GM21529 (cell line): ENCODE results near the gene CLIC3.

Experiments
- ATAC-seq: cut with Tn5 transposase; IDR thresholded peaks from one replicate; pipeline ENCODE4 v1.9.1; 2021; ENCODE audit not compliant: unreplicated experiment

Gene CLIC3

GRCh38 chr9:136954270-136955083 is 41.9 kb downstream of the CLIC3 start:
- no peak for ATAC-seq

- ATAC-seq, result no peak
Observed at GRCh38 chr9:136953771-136954269, 42.5 kb downstream of the CLIC3 start.

GRCh38 chr9:136952876-136953770 is 43.2 kb downstream of the CLIC3 start:
- ATAC-seq, result no peak

DNA sequence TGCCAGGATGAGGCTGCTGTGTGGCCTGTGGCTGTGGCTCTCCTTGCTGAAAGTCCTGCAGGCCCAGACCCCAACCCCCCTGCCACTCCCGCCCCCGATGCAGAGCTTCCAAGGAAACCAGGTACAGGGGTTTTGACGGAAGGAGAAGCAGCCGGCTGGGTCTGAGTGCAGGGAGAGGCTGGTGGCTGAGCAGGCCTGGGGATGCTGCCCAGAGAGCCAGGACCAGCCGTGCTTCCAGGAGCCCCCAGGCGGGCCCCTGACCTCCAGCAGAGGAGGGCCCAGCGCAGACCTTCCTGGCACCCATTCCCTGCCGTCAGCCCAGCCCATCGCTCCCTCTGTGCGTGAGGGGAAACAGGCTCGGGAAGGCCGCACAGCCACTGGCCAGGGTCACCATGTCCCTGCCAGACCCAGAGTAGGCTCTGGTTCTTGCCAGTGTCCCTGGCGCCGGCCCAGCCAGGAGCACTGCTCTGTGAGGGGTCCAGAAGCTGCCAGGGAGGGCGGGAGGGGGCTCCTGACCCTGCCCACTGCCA is 44.0 kb downstream of the CLIC3 start:
- no peak for ATAC-seq

DNA sequence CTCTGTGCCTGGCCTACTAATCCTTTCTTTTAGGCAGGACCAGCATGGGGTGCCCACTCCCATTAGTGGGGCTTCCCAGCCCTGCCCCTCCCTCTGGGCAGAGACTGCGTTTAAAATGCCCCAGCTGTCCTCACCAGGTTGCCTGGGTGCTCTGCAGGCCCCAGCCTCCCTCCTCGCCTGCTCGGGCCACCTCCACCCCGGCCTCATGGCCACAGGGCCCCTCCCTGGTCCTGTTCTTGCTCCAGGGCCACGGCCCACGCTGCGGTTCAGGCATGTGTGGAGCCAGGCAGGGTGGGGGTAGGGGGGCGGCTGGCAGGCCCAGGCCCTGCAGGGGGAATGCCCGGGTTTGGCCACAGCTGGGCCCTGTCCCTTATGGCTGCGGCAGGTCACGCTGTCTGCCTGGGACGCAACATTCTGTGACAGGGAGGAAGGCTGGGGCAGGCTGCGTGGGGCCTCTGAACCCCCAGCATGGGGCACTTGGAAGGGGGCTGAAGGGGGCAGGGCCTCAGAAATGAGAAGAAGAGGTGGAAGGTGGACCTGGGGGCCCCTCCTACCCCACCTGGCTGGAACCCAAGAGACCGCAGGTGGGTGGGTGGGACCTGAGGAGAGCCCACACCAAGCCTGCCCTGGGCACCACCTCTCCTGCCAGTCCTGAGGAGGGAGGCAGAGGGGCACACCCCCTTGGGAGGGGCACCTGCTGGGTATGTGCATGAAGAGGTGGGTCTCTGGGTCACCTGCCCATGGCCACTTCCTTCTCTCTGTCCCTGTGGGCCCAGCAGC is 44.6 kb downstream of the CLIC3 start, which contains the start of gene LCN12:
LCN12 (plus strand) TSS at position 733 of the 780 bp plus-strand sequence. CDS start 55 bp downstream, outside the sequence.
- no peak for ATAC-seq

GRCh38 chr9:136950656-136951276 is 45.6 kb downstream of the CLIC3 start:
- ATAC-seq, result no peak

DNA sequence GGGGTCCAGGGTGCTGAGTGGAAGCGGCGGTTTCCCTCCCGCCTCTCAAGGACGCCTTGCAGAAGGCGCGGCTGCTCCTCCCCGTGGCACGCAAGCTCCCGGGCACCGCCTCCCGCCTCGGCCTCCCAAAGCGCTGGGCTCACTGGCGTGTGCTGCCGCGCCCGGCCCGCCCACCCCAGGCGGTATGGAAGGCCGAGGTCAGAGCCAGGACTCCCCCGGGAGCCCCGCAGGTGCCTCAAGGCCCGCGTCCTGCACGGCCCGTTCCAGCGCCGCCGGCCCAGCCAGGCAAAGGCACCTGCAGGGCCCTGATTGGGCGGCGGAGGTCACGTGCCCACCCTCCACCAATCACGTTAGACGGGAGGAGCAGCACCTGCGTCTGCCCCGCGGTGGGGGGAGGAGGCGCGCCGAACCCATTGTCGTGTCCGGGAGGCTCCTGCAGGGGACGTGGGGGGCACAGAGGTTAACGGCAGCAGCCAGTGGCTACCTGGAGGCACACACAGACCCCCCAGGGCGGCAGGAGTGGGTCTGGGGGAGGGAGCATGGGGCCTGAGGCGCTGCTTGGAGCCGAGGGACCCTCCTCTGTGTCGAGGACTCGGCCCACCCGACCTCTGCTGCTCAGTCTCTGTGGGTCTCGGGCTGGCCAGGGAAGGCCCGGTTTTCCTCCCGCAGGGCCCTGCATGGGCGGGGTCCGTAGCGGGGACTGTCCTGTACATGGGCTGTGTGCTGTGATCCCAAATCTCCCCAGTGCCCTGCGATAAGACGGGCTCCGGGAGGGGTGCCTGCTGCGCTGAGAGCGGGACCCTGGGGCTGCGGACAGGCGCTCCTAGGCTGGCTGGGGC is 46.3 kb downstream of the CLIC3 start:
- ATAC-seq, result peak; percentile 87

DNA sequence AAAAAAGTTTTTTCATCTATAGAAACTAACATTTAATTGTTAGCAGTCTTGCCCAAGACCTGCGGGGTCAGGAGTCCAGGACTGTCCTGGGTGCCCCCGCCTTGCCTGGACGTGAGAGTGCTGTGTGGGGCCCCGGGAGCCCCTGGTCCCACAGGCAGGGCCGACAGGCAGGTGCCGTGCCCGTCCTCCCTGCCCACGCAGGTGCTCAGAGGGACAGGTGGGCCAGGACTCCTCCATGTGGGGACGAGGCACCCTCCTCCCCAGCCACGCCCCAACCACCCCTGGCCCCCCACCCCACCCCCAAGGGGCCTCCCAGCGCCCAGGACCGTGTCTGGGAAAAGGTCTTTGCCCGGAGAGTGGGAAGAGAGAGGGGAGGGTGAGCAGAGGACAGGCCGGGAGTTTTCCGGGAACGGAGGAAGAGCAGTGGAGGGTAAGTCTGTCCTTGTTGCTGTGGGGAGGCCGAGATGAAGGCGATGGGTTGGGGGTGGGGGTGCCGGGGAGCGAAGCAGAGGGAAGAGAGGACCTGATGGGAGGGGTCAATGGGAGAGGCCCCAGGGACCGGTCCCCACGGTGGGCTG is 47.0 kb downstream of the CLIC3 start:
- ATAC-seq, result no peak

GRCh38 chr9:136947955-136948510 is 48.3 kb downstream of the CLIC3 start:
- ATAC-seq, result no peak

GRCh38 chr9:136947028-136947891 is 49.1 kb downstream of the CLIC3 start:
- ATAC-seq, result no peak

- ATAC-seq, result no peak
Observed at GRCh38 chr9:136946228-136947027, 49.9 kb downstream of the CLIC3 start.

GRCh38 chr9:136945333-136946227 is 50.8 kb downstream of the CLIC3 start:
- no peak for ATAC-seq
